Endothelial cell (in vitro differentiated cells): Measurements from ENCODE around the gene ZNF423. TPM values are rescaled to one million over a fixed set of nuclear protein-coding genes. Genes with fewer than 3 reads are reported as not detected.

Source experiments
- DNase-seq: peaks from one replicate; pipeline ENCODE4 v3.0.0; 2021; ENCODE audit warnings: low spot score
- H3K27ac Mint-ChIP-seq: one replicate; pipeline ENCODE4 v1.8.0; 2021; ENCODE audit warnings: mixed read lengths, inconsistent platforms; ENCODE audit not compliant: unreplicated experiment
- H3K27me3 Mint-ChIP-seq: one replicate; pipeline ENCODE4 v1.8.0; 2021; ENCODE audit warnings: mild to moderate bottlenecking, moderate library complexity, mixed read lengths, inconsistent platforms; ENCODE audit not compliant: unreplicated experiment
- H3K36me3 Mint-ChIP-seq: one replicate; pipeline ENCODE4 v1.8.0; 2021; ENCODE audit warnings: mild to moderate bottlenecking, low read depth, mixed read lengths, inconsistent platforms; ENCODE audit not compliant: unreplicated experiment
- H3K4me1 Mint-ChIP-seq: one replicate; pipeline ENCODE4 v1.8.0; 2021; ENCODE audit warnings: mild to moderate bottlenecking, mixed read lengths, inconsistent platforms; ENCODE audit not compliant: unreplicated experiment
- H3K4me3 Mint-ChIP-seq: one replicate; pipeline ENCODE4 v1.8.0; 2021; ENCODE audit warnings: mild to moderate bottlenecking, mixed read lengths, inconsistent platforms; ENCODE audit not compliant: unreplicated experiment
- H3K9me3 Mint-ChIP-seq: one replicate; pipeline ENCODE4 v1.8.0; 2021; ENCODE audit warnings: mixed read lengths, inconsistent platforms; ENCODE audit not compliant: unreplicated experiment
- total RNA-seq: library from RNA; stranded (reverse); fragmentation: NEBNext Ultra II Directional; extraction: Animal tissue kit (Norgen Biotek cat#: 25700); gene quantifications from one replicate; pipeline ENCODE4 v1.2.1, GENCODE V29; 2021; ENCODE audit not compliant: unreplicated experiment
- TF ChIP-seq, protein P1 (sequence below): fragments of 200-600 bp; sonication (generic); IDR thresholded peaks from one replicate; pipeline ENCODE4 v1.5.0; 2021; ENCODE audit warnings: antibody characterized with exemption; ENCODE audit not compliant: unreplicated experiment

ZNF423 gene
- total RNA-seq, 1 donor from 2014 or later, result 44.8 TPM

DNA sequence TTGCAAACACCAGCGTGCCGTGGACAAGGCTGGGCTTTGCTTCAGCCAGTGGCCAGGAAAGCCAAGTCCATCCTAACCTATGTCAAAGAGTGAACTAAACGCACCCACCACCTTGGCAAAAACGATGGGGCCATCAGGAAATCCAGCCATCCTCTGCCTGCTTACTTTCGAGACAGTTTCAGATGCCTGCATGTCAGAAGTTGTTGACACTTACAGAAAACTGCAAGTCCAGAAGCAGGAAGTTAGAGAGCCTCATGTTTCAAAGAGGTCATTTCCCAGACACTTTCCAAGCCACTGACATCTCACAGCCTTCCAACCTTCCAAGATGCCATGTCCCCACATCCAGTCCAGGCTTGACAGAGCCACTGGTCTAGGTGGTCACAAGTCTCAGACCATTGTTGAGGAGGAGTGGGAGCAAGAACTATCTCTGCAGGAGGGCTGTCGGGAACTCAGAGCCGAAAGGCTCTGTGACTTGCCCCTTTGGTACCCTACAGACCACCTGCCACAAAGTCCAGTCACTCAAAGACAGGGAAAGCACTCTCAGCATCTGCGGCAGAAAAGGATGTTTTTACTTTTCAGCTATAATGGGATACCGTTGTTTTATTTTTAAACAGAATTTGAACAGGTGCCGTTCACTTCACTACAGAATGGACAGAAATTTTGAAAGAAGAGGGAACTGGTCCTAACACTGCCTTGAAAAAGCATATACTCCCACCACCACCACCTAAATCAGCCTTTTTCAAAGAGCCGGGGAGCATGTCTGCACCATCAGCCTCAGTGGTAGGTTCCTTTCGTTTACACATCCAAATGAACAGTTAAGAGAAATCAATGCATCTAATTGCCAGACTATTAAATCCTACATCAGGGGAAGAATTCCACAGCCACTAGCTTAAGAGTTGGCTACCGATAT is 5.1 kb downstream of the ZNF423 start:
- peaks cover 56% of the 10 kb centered on the region for H3K4me1 Mint-ChIP-seq

GRCh38 chr16:49849754-49850108 is 6.2 kb downstream of the ZNF423 start:
- Mint-ChIP-seq H3K4me1 (peaks cover 56% of the 10 kb centered on the region), H3K36me3 (peaks cover 17% of the 10 kb centered on the region), H3K27ac (no peak overlapping the region), H3K27me3 (peaks cover 9% of the 10 kb centered on the region), H3K9me3 (no peaks in the 10 kb centered on the region), H3K4me3 (no peak overlapping the region)
- no peak for DNase-seq
- TF ChIP-seq, protein P1, sequence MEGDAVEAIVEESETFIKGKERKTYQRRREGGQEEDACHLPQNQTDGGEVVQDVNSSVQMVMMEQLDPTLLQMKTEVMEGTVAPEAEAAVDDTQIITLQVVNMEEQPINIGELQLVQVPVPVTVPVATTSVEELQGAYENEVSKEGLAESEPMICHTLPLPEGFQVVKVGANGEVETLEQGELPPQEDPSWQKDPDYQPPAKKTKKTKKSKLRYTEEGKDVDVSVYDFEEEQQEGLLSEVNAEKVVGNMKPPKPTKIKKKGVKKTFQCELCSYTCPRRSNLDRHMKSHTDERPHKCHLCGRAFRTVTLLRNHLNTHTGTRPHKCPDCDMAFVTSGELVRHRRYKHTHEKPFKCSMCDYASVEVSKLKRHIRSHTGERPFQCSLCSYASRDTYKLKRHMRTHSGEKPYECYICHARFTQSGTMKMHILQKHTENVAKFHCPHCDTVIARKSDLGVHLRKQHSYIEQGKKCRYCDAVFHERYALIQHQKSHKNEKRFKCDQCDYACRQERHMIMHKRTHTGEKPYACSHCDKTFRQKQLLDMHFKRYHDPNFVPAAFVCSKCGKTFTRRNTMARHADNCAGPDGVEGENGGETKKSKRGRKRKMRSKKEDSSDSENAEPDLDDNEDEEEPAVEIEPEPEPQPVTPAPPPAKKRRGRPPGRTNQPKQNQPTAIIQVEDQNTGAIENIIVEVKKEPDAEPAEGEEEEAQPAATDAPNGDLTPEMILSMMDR, result no peak

More for the DNA sequence above, 5.1 kb downstream of the ZNF423 start:
- Mint-ChIP-seq H3K27me3 (peaks cover 9% of the 10 kb centered on the region), H3K4me3 (peak overlapping the region; percentile 5), H3K36me3 (peaks cover 17% of the 10 kb centered on the region), H3K27ac (no peak overlapping the region), H3K9me3 (no peaks in the 10 kb centered on the region)
- DNase-seq, result no peak
- TF ChIP-seq, protein P1, result no peak

DNA sequence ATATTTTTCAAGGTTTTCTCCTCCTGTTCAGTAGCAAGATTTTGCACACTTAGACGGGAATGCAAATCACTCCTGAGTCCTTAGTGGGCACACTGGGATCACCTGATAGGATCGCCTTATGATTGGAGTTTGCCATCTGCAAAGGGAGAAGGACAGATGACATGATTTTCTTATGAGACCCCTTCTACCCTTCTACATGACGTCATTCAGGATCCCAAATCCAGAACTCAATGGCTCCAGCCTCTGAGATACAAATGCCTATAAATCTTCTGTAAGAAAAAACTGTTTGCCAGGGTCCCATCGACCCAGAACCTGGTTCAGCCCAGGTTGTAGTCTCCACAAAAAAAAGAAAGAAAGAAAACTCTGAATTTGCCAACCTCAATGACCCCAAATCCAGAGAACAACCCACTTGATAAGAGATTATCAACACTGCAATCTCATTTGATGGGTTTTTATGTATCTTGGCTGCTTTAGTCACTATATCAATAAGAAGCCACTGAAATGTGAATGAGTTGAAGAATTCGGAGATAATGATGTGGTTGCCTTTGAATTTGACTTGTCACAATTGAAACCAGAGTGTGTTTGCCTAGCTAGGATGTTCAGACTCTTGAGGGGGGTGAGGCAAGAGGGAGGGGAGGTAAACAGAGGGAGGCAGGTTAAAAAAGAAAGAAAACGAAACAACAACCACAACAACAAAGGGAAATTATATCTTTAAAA is 6.7 kb downstream of the ZNF423 start:
- peak overlapping the region; percentile 64 for H3K27ac Mint-ChIP-seq
- TF ChIP-seq, protein P1, result no peak
- peaks cover 6% of the 10 kb centered on the region for H3K27me3 Mint-ChIP-seq
- H3K4me1 Mint-ChIP-seq, result peaks cover 53% of the 10 kb centered on the region
- H3K36me3 Mint-ChIP-seq, result peaks cover 17% of the 10 kb centered on the region
- peak overlapping the region; percentile 66 for H3K4me3 Mint-ChIP-seq
- no peaks in the 10 kb centered on the region for H3K9me3 Mint-ChIP-seq
- no peak for DNase-seq

DNA sequence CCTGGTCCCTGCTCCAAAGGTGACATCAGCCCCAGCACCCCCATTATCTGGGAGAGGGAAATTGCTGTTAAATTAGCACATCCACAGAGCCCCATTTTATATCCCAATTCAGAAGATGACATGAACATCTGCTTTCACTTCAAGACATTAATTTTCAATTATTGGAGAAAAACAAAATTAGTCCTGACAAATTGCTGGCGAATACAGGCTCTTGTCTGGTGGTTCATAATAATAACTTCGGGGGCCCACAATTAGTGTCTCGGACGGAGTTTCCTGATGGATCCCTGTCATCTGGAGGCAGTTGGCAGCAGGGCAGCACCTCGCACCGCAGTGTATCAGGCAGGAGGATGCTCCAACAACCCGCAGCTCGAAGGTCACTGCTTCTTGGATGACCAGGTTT is 7.4 kb downstream of the ZNF423 start:
- no peak overlapping the region for H3K4me3 Mint-ChIP-seq
- H3K27ac Mint-ChIP-seq, result no peak overlapping the region
- TF ChIP-seq, protein P1, result no peak
- H3K4me1 Mint-ChIP-seq, result peaks cover 49% of the 10 kb centered on the region
- DNase-seq, result no peak
- no peaks in the 10 kb centered on the region for H3K9me3 Mint-ChIP-seq
- H3K27me3 Mint-ChIP-seq, result peaks cover 2% of the 10 kb centered on the region
- H3K36me3 Mint-ChIP-seq, result peaks cover 17% of the 10 kb centered on the region

- Mint-ChIP-seq H3K4me3 (no peak overlapping the region), H3K27ac (no peak overlapping the region), H3K9me3 (no peaks in the 10 kb centered on the region), H3K27me3 (peaks cover 2% of the 10 kb centered on the region), H3K4me1 (peaks cover 38% of the 10 kb centered on the region), H3K36me3 (peaks cover 17% of the 10 kb centered on the region)
- TF ChIP-seq, protein P1, result no peak
- DNase-seq, result no peak
Measured at GRCh38 chr16:49846800-49847199, 9.1 kb downstream of the ZNF423 start.
